ENCODE results near the gene LRRFIP1.

GRCh38 chr2:237600205-237600846 is 27.1 kb upstream of the LRRFIP1 start:
- TF ChIP-seq POU2F2 (IDR thresholded peaks at IDR 0.05; ENCODE audit: low read depth, low read length) (no peak), POLR2A (IDR thresholded peaks at IDR 0.05; ENCODE audit: low read depth, low read length) (no peak), POLR2AphosphoS5 (IDR thresholded peaks at IDR 0.05; ENCODE audit: low read depth, low read length) (no peak), TAF1 (IDR thresholded peaks at IDR 0.05; ENCODE audit: low read depth, low read length) (no peak), SPI1 (IDR thresholded peaks at IDR 0.05; ENCODE audit: low read depth, low read length) (no peak), PAX5 (IDR thresholded peaks at IDR 0.05; ENCODE audit: insufficient read depth, low read length, severe bottlenecking) (no peak)
